Measurements from ENCODE around the gene PLA2G2F.

PLA2G2F gene

GRCh38 chr1:20143734-20144565, 4.8 kb downstream of the PLA2G2F start:
- DNase-seq, result no peak

GRCh38 chr1:20147846-20148570, 8.9 kb downstream of the PLA2G2F start:
- no peak for DNase-seq

GRCh38 chr1:20148571-20149500, 9.7 kb downstream of the PLA2G2F start:
- no peak for DNase-seq

- DNase-seq, result no peak
Observed at GRCh38 chr1:20149601-20150325, 10.6 kb downstream of the PLA2G2F start.

GRCh38 chr1:20150326-20150705, 11.2 kb downstream of the PLA2G2F start:
- DNase-seq, result no peak

GRCh38 chr1:20150969-20151368, 11.8 kb downstream of the PLA2G2F start:
- no peak for DNase-seq

- DNase-seq, result peak; percentile 85
Observed at GRCh38 chr1:20151906-20152598, 12.9 kb downstream of the PLA2G2F start.

- no peak for DNase-seq
Observed at GRCh38 chr1:20152599-20152930, 13.4 kb downstream of the PLA2G2F start.

GRCh38 chr1:20153000-20153418, 13.9 kb downstream of the PLA2G2F start:
- no peak for DNase-seq

GRCh38 chr1:20154301-20154831, 15.2 kb downstream of the PLA2G2F start:
- no peak for DNase-seq

- peak; percentile 36 for DNase-seq
Observed at GRCh38 chr1:20158358-20159070, 19.4 kb downstream of the PLA2G2F start.

- no peak for DNase-seq
Observed at GRCh38 chr1:20160034-20160433, 20.9 kb downstream of the PLA2G2F start.

- DNase-seq, result no peak
Observed at GRCh38 chr1:20164694-20165202, 25.6 kb downstream of the PLA2G2F start.

- DNase-seq, result no peak
Observed at GRCh38 chr1:20165522-20165951, 26.4 kb downstream of the PLA2G2F start.

GRCh38 chr1:20166051-20166450, 26.9 kb downstream of the PLA2G2F start:
- DNase-seq, result no peak

- no peak for DNase-seq
Observed at GRCh38 chr1:20167126-20167525, 28.0 kb downstream of the PLA2G2F start.

- DNase-seq, result no peak
Observed at GRCh38 chr1:20168564-20169491, 29.7 kb downstream of the PLA2G2F start.

GRCh38 chr1:20169932-20170331, 30.8 kb downstream of the PLA2G2F start:
- no peak for DNase-seq

- DNase-seq, result no peak
Observed at GRCh38 chr1:20172033-20172590, 33.0 kb downstream of the PLA2G2F start.
